Keratinocyte (primary cell): ENCODE data around the gene BCAS4. TPM values are rescaled to one million over a fixed set of nuclear protein-coding genes. Genes with fewer than 3 reads are reported as not detected.

ENCODE experiments used
- DNase-seq: peaks from one replicate; pipeline ENCODE4 v3.0.0-alpha.2; 2011; ENCODE audit warnings: low read depth, missing footprints, low spot score
- FAIRE-seq: peaks from 2 replicates; lab custom pipeline; 2011; peaks lifted over from hg19 to GRCh38; lab: Jason Lieb, UNC
- H2AFZ ChIP-seq: 2 replicates; pipeline ENCODE4 v1.6.0; 2012; ENCODE audit warnings: low read length, control low read depth, inconsistent platforms; ENCODE audit not compliant: control insufficient read depth
- H3K27ac ChIP-seq: 2 replicates; pipeline ENCODE4 v1.5.1; 2011; ENCODE audit warnings: low read length; ENCODE audit not compliant: control insufficient read depth, insufficient read depth
- H3K27me3 ChIP-seq: 3 replicates; pipeline ENCODE4 v1.6.0; 2011; ENCODE audit warnings: low read length; ENCODE audit not compliant: control insufficient read depth, insufficient read depth; ENCODE audit errors: extremely low read depth
- H3K36me3 ChIP-seq, 2 experiments: 2 replicates in 1 of 2; 3 replicates in 1 of 2; pipeline ENCODE4 v1.5.1; 2011; ENCODE audit warnings: low read length in 2 of 2, mild to moderate bottlenecking in 1 of 2; ENCODE audit not compliant: control insufficient read depth in 2 of 2, insufficient read depth in 2 of 2; ENCODE audit errors: extremely low read depth in 1 of 2
- H3K4me1 ChIP-seq: 3 replicates; pipeline ENCODE4 v1.5.1; 2011; ENCODE audit warnings: low read length; ENCODE audit not compliant: control insufficient read depth, insufficient read depth; ENCODE audit errors: extremely low read depth
- H3K4me2 ChIP-seq: 3 replicates; pipeline ENCODE4 v1.6.0; 2011; ENCODE audit warnings: low read depth, low read length; ENCODE audit not compliant: control insufficient read depth, insufficient read depth; ENCODE audit errors: extremely low read depth
- H3K4me3 ChIP-seq, 3 experiments: fragments of 200-600 bp in 1 of 3; sonication (generic) in 1 of 3; 2 replicates in 2 of 3; 3 replicates in 1 of 3; pipeline ENCODE4 v1.5.1; 2011 to 2016; ENCODE audit warnings: low read length in 3 of 3, mild to moderate bottlenecking in 3 of 3, control low read depth in 2 of 3, inconsistent platforms in 1 of 3, low read depth in 1 of 3, mixed read lengths in 1 of 3, mixed run types in 1 of 3, moderate library complexity in 1 of 3; ENCODE audit not compliant: control insufficient read depth in 2 of 3, insufficient read depth in 2 of 3; ENCODE audit errors: extremely low read depth in 1 of 3
- H3K79me2 ChIP-seq: 2 replicates; pipeline ENCODE4 v1.6.0; 2012; ENCODE audit warnings: low read length; ENCODE audit not compliant: control insufficient read depth, insufficient read depth
- H3K9ac ChIP-seq: 3 replicates; pipeline ENCODE4 v1.6.0; 2011; ENCODE audit warnings: low read length; ENCODE audit not compliant: control insufficient read depth, insufficient read depth; ENCODE audit errors: extremely low read depth
- H3K9me1 ChIP-seq: 3 replicates; pipeline ENCODE4 v1.6.0; 2011; ENCODE audit warnings: low read length; ENCODE audit not compliant: control insufficient read depth, insufficient read depth; ENCODE audit errors: extremely low read depth
- H3K9me3 ChIP-seq: 2 replicates; pipeline ENCODE4 v1.5.1; 2012; ENCODE audit warnings: low read depth, low read length; ENCODE audit not compliant: control insufficient read depth
- H4K20me1 ChIP-seq: 3 replicates; pipeline ENCODE4 v1.6.0; 2011; ENCODE audit warnings: low read length; ENCODE audit not compliant: control insufficient read depth, insufficient read depth; ENCODE audit errors: extremely low read depth
- CTCF ChIP-seq, 3 experiments: IDR thresholded peaks in 1 of 3; conservative IDR thresholded peaks in 1 of 3; optimal IDR thresholded peaks in 1 of 3; 2 replicates in 2 of 3; 3 replicates in 1 of 3; pipeline versions ENCODE3 to v1.5.1; 2011; ENCODE audit warnings: low read length in 3 of 3, mild to moderate bottlenecking in 3 of 3, moderate library complexity in 2 of 3, control low read depth in 1 of 3, inconsistent platforms in 1 of 3; ENCODE audit not compliant: insufficient read depth in 2 of 3; ENCODE audit errors: extremely low read depth in 1 of 3
- EZH2 ChIP-seq: IDR thresholded peaks from one replicate; pipeline ENCODE4 v1.6.1; 2012; ENCODE audit warnings: inconsistent platforms, mild to moderate bottlenecking, low read length, moderate library complexity
- dilution Hi-C: fragments of 300-500 bp; cut with MboI; formaldehyde crosslinking; loops from one replicate; pipeline ENCODE4 v1.7.0; 2020; ENCODE audit warnings: low sequenced_read_pairs; ENCODE audit not compliant: extremely low pct_ligation_motif_present
- polyA plus RNA-seq, 5 experiments: library from polyadenylated mRNA; depleted of rRNA in 3 of 5; stranded (reverse) in 3 of 5; stranded (forward) in 1 of 5; unstranded in 1 of 5; fragments of >200 nt; gene quantifications; 1 replicate in 1 of 5; 2 replicates in 3 of 5; 3 replicates in 1 of 5; pipeline versions ENCODE4 v1.2.1 to v1.2.3, GENCODE V29; 2011 to 2012; ENCODE audit warnings: missing spikeins in 2 of 5, low read depth in 1 of 5, low replicate concordance in 1 of 5

Gene BCAS4
- polyA plus RNA-seq, 1 donor (not counting 4 experiments of a cell fraction or from before 2014, with no cell fraction given) = 13.8 TPM

- dilution Hi-C loops = no loop called here
- Histone ChIP-seq H3K79me2 (no peaks in the 10 kb centered on the region), H3K9ac (no peak overlapping the region), H3K4me1 (no peaks in the 10 kb centered on the region), H3K9me3 (no peaks in the 10 kb centered on the region), H3K27ac (no peak overlapping the region), H2AFZ (no peak overlapping the region), H3K4me2 (no peak overlapping the region), H4K20me1 (no peaks in the 10 kb centered on the region), H3K9me1 (no peaks in the 10 kb centered on the region), H3K4me3 (no peak overlapping the region), H3K36me3 (peaks cover 0 to 2% of the 10 kb centered on the region in 2 experiments), H3K27me3 (no peaks in the 10 kb centered on the region)
- FAIRE-seq (no peak), DNase-seq (no peak)
- no peak for TF ChIP-seq CTCF (optimal IDR thresholded peaks at IDR 0.05 in 1 of 3, IDR thresholded peaks at IDR 0.05 in 1 of 3, conservative IDR thresholded peaks at IDR 0.05 in 1 of 3; ENCODE audit: extremely low read depth in 1 of 3, insufficient read depth in 2 of 3, low read length in 3 of 3)
- no peak for TF ChIP-seq EZH2
Observed at GRCh38 chr20:50819349-50819748, 24.5 kb downstream of the BCAS4 start.

- Histone ChIP-seq H3K9me1 (no peaks in the 10 kb centered on the region), H3K4me1 (no peaks in the 10 kb centered on the region), H3K4me3 (no peak overlapping the region), H4K20me1 (no peaks in the 10 kb centered on the region), H3K4me2 (no peak overlapping the region), H3K9me3 (no peaks in the 10 kb centered on the region), H3K79me2 (no peaks in the 10 kb centered on the region), H3K36me3 (peaks cover 0 to 2% of the 10 kb centered on the region in 2 experiments), H3K27me3 (no peaks in the 10 kb centered on the region), H3K9ac (no peak overlapping the region), H3K27ac (no peak overlapping the region), H2AFZ (no peak overlapping the region)
- FAIRE-seq (no peak), DNase-seq (no peak)
- dilution Hi-C loops = no loop called here
- TF ChIP-seq EZH2 (no peak), CTCF (optimal IDR thresholded peaks at IDR 0.05 in 1 of 3, IDR thresholded peaks at IDR 0.05 in 1 of 3, conservative IDR thresholded peaks at IDR 0.05 in 1 of 3; ENCODE audit: extremely low read depth in 1 of 3, insufficient read depth in 2 of 3, low read length in 3 of 3) (no peak)
Observed at GRCh38 chr20:50820515-50821256, 25.8 kb downstream of the BCAS4 start.
